ENCODE measurements around the gene MBNL3. TPM values are rescaled to one million over a fixed set of nuclear protein-coding genes. Genes with fewer than 3 reads are reported as not detected.

Gene MBNL3
- total RNA-seq, 4 donors from 2014 or later, result 4.6 to 40.8 (median 34.3) TPM

DNA sequence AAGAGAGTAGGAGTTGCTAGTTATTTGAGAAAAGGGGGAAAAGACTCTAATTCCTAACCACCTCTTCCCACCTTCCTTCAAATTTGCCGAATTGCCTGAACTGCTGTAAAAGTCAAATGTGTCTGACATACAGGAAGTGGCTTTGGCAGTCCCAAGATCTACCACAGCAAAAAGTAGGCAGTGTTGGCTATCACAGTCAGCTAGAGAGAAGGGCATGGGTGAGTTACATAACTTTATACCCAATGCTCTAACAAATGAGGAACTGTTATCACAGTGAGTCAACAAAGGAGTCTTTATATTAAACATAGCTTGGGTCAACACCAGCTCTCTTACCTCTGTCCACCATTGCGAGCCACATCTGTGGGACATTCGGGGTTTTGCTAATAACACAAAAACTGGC is 2.4 kb upstream of the MBNL3 start:
- Histone ChIP-seq H3K27ac (peak overlapping the region; percentile 84 to 91 (median 90)), H3K27me3 (no peaks in the 10 kb centered on the region), H3K4me3 (peak overlapping the region in 1 of 4 donors; percentile 63), H3K9me3 (no peaks in the 10 kb centered on the region), H3K36me3 (no peaks in the 10 kb centered on the region), H3K4me1 (peaks cover 0 to 26% (median 5%) of the 10 kb centered on the region in 4 donors)
- TF ChIP-seq POLR2A (IDR thresholded peaks at IDR 0.05) (no peak), POLR2AphosphoS5 (IDR thresholded peaks at IDR 0.05) (peak in 1 of 3 donors; percentile 61), EP300 (IDR thresholded peaks at IDR 0.05; ENCODE audit: low read depth) (no peak)
- TF ChIP-seq, protein P1, sequence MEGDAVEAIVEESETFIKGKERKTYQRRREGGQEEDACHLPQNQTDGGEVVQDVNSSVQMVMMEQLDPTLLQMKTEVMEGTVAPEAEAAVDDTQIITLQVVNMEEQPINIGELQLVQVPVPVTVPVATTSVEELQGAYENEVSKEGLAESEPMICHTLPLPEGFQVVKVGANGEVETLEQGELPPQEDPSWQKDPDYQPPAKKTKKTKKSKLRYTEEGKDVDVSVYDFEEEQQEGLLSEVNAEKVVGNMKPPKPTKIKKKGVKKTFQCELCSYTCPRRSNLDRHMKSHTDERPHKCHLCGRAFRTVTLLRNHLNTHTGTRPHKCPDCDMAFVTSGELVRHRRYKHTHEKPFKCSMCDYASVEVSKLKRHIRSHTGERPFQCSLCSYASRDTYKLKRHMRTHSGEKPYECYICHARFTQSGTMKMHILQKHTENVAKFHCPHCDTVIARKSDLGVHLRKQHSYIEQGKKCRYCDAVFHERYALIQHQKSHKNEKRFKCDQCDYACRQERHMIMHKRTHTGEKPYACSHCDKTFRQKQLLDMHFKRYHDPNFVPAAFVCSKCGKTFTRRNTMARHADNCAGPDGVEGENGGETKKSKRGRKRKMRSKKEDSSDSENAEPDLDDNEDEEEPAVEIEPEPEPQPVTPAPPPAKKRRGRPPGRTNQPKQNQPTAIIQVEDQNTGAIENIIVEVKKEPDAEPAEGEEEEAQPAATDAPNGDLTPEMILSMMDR (IDR thresholded peaks at IDR 0.05), result peak in 4 of 5 experiments; percentile 11 to 69 (median 32)
- DNase-seq, result peak; percentile 22
- intact Hi-C loops (cut with DNase I; ENCODE audit: low total_unique reads), result no loop called here
- WGBS, 2 donors (ENCODE audit: low coverage in 1 of 2), result 52 to 57% methylated on average over 2 to 3 of the region's 3 CpGs
- in situ Hi-C loops (cut with MboI; ENCODE audit: low pct_ligation_motif_present in 1 of 4, low pct_unique_long_range_greater_than_20kb in 1 of 4, low sequenced_read_pairs in 3 of 4), result no loop called here

DNA sequence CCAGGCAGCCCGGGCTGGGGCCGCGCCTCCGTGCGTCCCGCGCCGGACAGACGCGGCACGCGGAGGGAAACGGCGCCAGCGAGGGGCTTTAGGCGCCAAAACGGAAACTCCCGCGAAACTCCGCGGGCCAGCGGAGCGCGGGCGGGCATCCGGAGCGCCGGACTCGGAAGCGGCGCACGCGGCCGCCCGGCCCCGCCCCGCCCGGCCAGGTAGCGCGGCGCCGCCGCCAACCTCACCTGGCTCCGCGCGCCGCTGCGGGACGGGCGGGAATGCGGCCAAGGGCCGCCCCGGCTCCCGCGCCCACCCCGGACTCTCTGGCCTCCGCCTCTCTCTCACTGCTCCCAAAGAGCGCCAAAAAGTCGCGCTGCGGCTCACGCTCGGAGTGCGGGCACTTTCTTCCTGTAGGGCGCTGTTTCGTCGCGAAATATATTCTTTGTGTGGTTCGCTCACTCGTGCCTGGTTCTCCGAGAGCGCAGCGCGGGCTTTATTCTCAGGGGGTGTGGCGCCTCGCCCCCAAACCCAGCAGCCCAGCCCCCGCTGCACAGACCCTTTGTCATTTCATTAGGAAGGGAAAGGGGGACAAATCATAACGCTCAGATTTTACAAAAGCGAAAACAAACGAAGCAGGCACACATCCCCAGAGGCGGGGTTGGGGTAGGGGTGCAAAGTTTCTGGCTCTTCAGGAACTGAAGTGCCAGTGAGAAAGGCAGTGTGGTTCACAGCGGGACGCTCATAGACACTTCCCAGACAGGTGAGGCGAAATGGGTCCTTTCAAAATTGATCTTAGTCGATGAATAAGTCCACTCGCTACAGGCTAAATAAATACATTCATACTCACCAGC is 961 bp upstream of the MBNL3 start:
- peak overlapping the region; percentile 22 to 66 (median 56) for H3K4me3 ChIP-seq
- 54% methylated on average over 86 of the region's 86 CpGs; no CpG with 5 or more reads in 1 of the 2 donors for WGBS, 2 donors (ENCODE audit: low coverage in 1 of 2)
- in situ Hi-C loops (cut with MboI; ENCODE audit: low pct_ligation_motif_present in 1 of 4, low pct_unique_long_range_greater_than_20kb in 1 of 4, low sequenced_read_pairs in 3 of 4), result no loop called here
- H3K9me3 ChIP-seq, result no peaks in the 10 kb centered on the region
- no peaks in the 10 kb centered on the region for H3K36me3 ChIP-seq
- peaks cover 0 to 30% (median 5%) of the 10 kb centered on the region in 4 donors for H3K4me1 ChIP-seq
- no peaks in the 10 kb centered on the region for H3K27me3 ChIP-seq
- intact Hi-C loops (cut with DNase I; ENCODE audit: low total_unique reads), result no loop called here
- peak; percentile 31 for TF ChIP-seq POLR2A (IDR thresholded peaks at IDR 0.05)
- TF ChIP-seq EP300 (IDR thresholded peaks at IDR 0.05; ENCODE audit: low read depth), result no peak
- TF ChIP-seq POLR2AphosphoS5 (IDR thresholded peaks at IDR 0.05), result peak in 2 of 3 donors; percentile 6 to 14
- peak overlapping the region; percentile 84 to 91 (median 90) for H3K27ac ChIP-seq
- DNase-seq, result peak; percentile 39

DNA sequence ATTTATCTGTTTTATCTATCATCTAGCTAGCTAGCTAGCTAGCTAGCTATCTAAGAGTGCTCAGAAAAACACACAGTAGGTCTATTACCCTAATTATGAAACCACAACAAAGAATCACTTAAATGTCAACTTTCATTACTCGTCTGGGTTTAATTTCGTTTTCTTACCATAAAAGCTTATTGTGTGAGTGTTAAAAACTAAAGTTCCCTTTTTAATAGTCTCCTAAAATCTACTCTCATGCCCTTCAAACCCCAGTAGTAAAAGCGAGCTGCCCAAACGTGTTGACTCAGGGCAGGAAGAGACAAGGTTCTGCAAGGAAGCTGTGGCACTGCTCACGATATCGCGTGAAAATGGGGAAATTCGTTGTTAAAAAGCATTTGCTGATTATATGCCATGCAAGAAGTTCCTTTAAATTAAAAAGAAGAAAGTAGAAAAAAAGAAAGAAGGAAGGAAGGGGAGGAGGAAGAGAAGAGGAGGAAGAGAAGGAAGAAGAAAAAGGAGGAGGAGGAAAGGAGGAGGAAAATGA is 595 bp downstream of the MBNL3 start:
- intact Hi-C loops (cut with DNase I; ENCODE audit: low total_unique reads) (no loop called here), in situ Hi-C loops (cut with MboI; ENCODE audit: low pct_ligation_motif_present in 1 of 4, low pct_unique_long_range_greater_than_20kb in 1 of 4, low sequenced_read_pairs in 3 of 4) (no loop called here)
- 13 to 38% methylated on average over 6 to 8 of the region's 8 CpGs for WGBS, 2 donors (ENCODE audit: low coverage in 1 of 2)
- peak overlapping the region; percentile 84 to 91 (median 90) for H3K27ac ChIP-seq
- TF ChIP-seq POLR2AphosphoS5 (IDR thresholded peaks at IDR 0.05), result no peak
- no peak for TF ChIP-seq POLR2A (IDR thresholded peaks at IDR 0.05)
- TF ChIP-seq, protein P1 (IDR thresholded peaks at IDR 0.05), result no peak
- no peak for TF ChIP-seq EP300 (IDR thresholded peaks at IDR 0.05; ENCODE audit: low read depth)
- peaks cover 0 to 38% (median 5%) of the 10 kb centered on the region in 4 donors for H3K4me1 ChIP-seq
- H3K27me3 ChIP-seq, result no peaks in the 10 kb centered on the region
- peak overlapping the region; percentile 22 to 66 (median 56) for H3K4me3 ChIP-seq
- no peaks in the 10 kb centered on the region for H3K9me3 ChIP-seq
- H3K36me3 ChIP-seq, result no peaks in the 10 kb centered on the region
- peak; percentile 33 for DNase-seq

DNA sequence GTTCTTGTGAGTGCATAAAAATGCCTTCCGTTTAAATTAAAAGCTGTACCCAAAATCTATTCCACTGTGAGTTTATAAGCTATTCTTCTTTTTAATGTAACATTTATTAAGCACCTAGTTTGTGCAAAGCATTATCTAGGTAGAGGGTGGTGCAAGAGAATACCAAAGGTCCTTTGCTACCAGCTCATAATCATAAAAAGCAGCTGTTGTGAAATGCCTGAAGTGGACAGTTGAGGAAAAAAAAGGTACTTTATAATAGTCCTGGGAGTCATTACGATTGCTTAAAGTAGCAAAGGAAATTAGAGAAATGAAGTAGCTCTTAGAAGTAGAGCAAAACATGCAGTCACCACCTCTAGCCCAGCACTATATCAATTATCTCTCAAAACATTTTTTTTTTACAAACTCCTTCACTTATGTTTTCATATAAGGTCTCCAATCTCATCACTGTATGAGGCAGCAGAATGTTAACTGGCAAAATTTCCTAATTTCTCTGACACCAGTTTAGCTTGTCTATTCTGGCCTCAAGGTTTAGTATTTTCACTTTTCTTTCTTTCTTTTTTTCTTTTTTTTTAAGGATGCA is 2.1 kb downstream of the MBNL3 start:
- H3K4me1 ChIP-seq, result peaks cover 0 to 53% (median 5%) of the 10 kb centered on the region in 4 donors
- in situ Hi-C loops (cut with MboI; ENCODE audit: low pct_ligation_motif_present in 1 of 4, low pct_unique_long_range_greater_than_20kb in 1 of 4, low sequenced_read_pairs in 3 of 4), result no loop called here
- H3K4me3 ChIP-seq, result no peak overlapping the region
- no peaks in the 10 kb centered on the region for H3K27me3 ChIP-seq
- DNase-seq, result no peak
- WGBS, 2 donors (ENCODE audit: low coverage in 1 of 2), result 40 to 56% methylated on average over 1 to 2 of the region's 2 CpGs
- H3K27ac ChIP-seq, result peak overlapping the region in 1 of 4 donors; percentile 24
- TF ChIP-seq, protein P1 (IDR thresholded peaks at IDR 0.05), result no peak
- no peak for TF ChIP-seq POLR2AphosphoS5 (IDR thresholded peaks at IDR 0.05)
- TF ChIP-seq POLR2A (IDR thresholded peaks at IDR 0.05), result no peak
- TF ChIP-seq EP300 (IDR thresholded peaks at IDR 0.05; ENCODE audit: low read depth), result no peak
- no peaks in the 10 kb centered on the region for H3K36me3 ChIP-seq
- intact Hi-C loops (cut with DNase I; ENCODE audit: low total_unique reads), result no loop called here
- no peaks in the 10 kb centered on the region for H3K9me3 ChIP-seq
